ENCODE results near the gene IQCC.
"Not testable (repeated sequence)": the region's sequence is repeated elsewhere in the genome, so short reads cannot be mapped to it uniquely, and the experiment has no call there.

Gene IQCC

GRCh38 chr1:32205401-32206370 lies at the start of gene IQCC:
Gene IQCC, plus strand, starts transcription at chr1:32205671. Its CDS starts 11 bp downstream, at chr1:32205682.
- DNase-seq: peak; percentile 90

GRCh38 chr1:32159189-32159588 lies 46.3 kb upstream of the IQCC start:
- DNase-seq: no peak

GRCh38 chr1:32163405-32163804 lies 42.1 kb upstream of the IQCC start:
- DNase-seq: no peak

- DNase-seq: not testable (repeated sequence)
Measured at GRCh38 chr1:32165633-32166032, 39.8 kb upstream of the IQCC start.

- no peak for DNase-seq
Measured at GRCh38 chr1:32170991-32171390, 34.5 kb upstream of the IQCC start.

GRCh38 chr1:32172621-32173245 lies 32.7 kb upstream of the IQCC start:
- DNase-seq: no peak

- no peak for DNase-seq
Measured at GRCh38 chr1:32178380-32179192, 26.9 kb upstream of the IQCC start.

- DNase-seq: no peak
Measured at GRCh38 chr1:32179193-32179442, 26.4 kb upstream of the IQCC start.

- peak; percentile 90 for DNase-seq
Measured at GRCh38 chr1:32179443-32180185, 25.9 kb upstream of the IQCC start, which contains the start of gene TXLNA. Gene TXLNA, plus strand, starts transcription at chr1:32179675. Its CDS starts 671 bp downstream, at chr1:32180346.

- peak; percentile 31 for DNase-seq
Measured at GRCh38 chr1:32180186-32181060, 25.0 kb upstream of the IQCC start.

- DNase-seq: no peak
Measured at GRCh38 chr1:32181065-32181464, 24.4 kb upstream of the IQCC start.

- no peak for DNase-seq
Measured at GRCh38 chr1:32181563-32181962, 23.9 kb upstream of the IQCC start.

- no peak for DNase-seq
Measured at GRCh38 chr1:32182060-32182459, 23.4 kb upstream of the IQCC start.

GRCh38 chr1:32184650-32185049 lies 20.8 kb upstream of the IQCC start:
- DNase-seq: no peak

GRCh38 chr1:32186077-32186476 lies 19.4 kb upstream of the IQCC start:
- no peak for DNase-seq

- no peak for DNase-seq
Measured at GRCh38 chr1:32186491-32186890, 19.0 kb upstream of the IQCC start.

GRCh38 chr1:32187850-32188249 lies 17.6 kb upstream of the IQCC start:
- no peak for DNase-seq

GRCh38 chr1:32192220-32192948 lies 13.1 kb upstream of the IQCC start:
- no peak for DNase-seq

GRCh38 chr1:32194984-32195383 lies 10.5 kb upstream of the IQCC start:
- DNase-seq: no peak

- DNase-seq: no peak
Measured at GRCh38 chr1:32195531-32195930, 9.9 kb upstream of the IQCC start.

Data from CD4-positive, alpha-beta T cell treated with Interleukin-21 for 1 hour (primary cell).